ENCODE results near the gene ARFGAP1.

- TF ChIP-seq FOSL1 (IDR thresholded peaks at IDR 0.05; ENCODE audit: insufficient read depth, low read depth, low read length) = no peak
- TF ChIP-seq USF2 (IDR thresholded peaks at IDR 0.05; ENCODE audit: low read length) = no peak
- TF ChIP-seq BRCA1 (IDR thresholded peaks at IDR 0.05; ENCODE audit: low read depth, low read length) = no peak
- no peak for TF ChIP-seq SIN3A (conservative IDR thresholded peaks at IDR 0.05 in 1 of 2, IDR thresholded peaks at IDR 0.05 in 1 of 2; ENCODE audit: low read depth in 1 of 2, low read length in 2 of 2)
- no peak for TF ChIP-seq CTCF (IDR thresholded peaks at IDR 0.05; ENCODE audit: control extremely low read depth in 1 of 3, insufficient read depth in 1 of 3, low read depth in 1 of 3, low read length in 3 of 3)
Observed at GRCh38 chr20:63333241-63333836, 60.7 kb downstream of the ARFGAP1 start.
